GM18505 (cell line): Measurements from ENCODE around the gene AQP11.
A peak's percentile ranks its signal among the peaks of the same experiment; 100 is the strongest.
"Not testable (repeated sequence)": the region's sequence is repeated elsewhere in the genome, so short reads cannot be mapped to it uniquely, and the experiment has no call there.

ENCODE experiments used
- ATAC-seq: cut with Tn5 transposase; IDR thresholded peaks from one replicate; pipeline ENCODE4 v1.9.1; 2021; ENCODE audit not compliant: unreplicated experiment
- POLR2A ChIP-seq: IDR thresholded peaks from 4 replicates; pipeline ENCODE4 v1.6.1; 2011; ENCODE audit warnings: borderline replicate concordance; ENCODE audit not compliant: insufficient read depth, insufficient read length; ENCODE audit errors: extremely low read depth

Gene AQP11

DNA sequence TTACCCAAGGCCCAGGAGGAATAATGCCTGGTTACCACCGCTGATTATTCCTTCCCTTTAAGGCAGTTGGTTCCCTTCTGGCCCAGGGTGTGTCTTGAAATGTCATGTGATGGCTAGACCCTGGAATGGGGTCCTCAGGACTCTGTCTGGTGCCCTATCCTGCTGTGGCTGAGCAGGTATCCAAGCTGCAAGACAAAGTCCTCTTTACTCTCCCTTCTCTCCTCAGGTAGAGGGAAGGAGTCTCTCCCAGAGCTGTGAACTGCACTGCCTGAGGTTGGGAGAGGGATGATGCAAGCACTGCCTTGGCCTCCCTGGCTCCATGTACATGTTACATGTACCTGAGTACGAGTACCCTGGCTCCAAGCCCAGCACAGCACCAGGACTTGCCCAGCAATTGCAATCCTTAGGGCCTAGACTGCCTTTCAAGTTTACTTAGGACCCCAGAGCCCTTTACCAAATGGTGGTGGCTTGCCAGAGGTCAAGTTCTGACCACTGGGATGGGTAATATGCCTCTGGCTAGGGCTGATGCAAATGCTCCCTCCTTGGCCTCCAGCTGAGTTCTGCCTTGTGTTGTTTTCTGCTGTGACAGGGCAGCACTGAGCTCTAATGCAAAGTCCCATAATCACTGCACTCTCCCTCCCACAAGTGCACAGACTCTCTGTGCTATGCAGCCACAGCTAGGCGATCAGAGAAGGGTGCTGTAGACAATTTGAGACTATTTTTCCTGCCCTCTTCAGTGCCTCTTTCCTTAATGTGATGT lies 20.7 kb upstream of the AQP11 start:
- no peak for TF ChIP-seq POLR2A
- no peak for ATAC-seq

DNA sequence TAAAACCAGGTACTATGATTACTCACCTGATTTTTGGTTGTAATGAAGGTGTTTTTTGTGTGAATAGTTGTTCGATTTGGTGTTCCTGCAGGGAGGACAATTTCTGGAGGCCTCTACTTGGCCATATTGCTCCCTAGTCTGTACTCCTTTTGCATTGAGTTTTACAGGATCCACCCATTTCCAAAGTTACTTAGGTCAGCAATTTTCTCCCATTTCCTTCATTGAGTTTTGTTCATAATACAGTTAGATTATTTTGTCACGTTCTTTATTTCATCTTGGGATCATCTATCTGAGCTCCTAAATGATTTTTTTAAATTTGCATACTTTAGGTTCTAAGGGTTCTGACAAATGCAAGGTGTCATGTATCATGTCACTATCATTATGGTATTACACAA lies 20.1 kb upstream of the AQP11 start:
- no peak for TF ChIP-seq POLR2A
- no peak for ATAC-seq

DNA sequence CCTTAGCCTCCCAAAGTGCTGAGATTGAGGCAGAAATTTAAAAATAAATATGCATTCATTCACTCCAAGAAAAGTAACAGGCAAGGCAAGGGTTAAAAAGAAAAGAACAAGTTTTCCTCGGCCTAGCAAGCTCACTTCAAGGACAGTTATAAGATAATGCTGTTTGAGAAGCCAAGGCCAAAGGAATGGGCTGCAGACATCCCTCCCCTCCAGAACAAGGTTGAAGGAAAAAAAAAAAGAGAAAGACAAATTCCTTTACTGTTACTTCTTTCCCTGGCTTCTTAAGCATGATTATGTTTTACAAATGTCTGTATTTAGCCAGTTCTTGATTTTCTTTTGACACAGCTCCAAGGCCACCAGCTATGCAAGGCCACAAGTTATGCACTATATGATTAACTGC lies 18.9 kb upstream of the AQP11 start:
- ATAC-seq = not testable (repeated sequence)

DNA sequence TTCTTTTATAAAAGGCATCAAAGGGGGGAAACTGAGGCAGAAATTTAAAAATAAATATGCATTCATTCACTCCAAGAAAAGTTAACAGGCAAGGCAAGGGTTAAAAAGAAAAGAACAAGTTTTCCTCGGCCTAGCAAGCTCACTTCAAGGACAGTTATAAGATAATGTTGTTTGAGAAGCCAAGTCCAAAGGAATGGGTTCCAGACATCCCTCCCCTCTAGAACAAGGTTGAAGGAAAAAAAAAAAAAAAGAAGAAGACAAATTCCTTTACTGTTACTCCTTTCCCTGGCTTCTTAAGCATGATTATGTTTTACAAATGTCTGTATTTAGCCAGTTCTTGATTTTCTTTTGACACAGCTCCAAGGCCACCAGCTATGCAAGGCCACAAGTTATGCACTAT lies 14.3 kb upstream of the AQP11 start:
- ATAC-seq = not testable (repeated sequence)

DNA sequence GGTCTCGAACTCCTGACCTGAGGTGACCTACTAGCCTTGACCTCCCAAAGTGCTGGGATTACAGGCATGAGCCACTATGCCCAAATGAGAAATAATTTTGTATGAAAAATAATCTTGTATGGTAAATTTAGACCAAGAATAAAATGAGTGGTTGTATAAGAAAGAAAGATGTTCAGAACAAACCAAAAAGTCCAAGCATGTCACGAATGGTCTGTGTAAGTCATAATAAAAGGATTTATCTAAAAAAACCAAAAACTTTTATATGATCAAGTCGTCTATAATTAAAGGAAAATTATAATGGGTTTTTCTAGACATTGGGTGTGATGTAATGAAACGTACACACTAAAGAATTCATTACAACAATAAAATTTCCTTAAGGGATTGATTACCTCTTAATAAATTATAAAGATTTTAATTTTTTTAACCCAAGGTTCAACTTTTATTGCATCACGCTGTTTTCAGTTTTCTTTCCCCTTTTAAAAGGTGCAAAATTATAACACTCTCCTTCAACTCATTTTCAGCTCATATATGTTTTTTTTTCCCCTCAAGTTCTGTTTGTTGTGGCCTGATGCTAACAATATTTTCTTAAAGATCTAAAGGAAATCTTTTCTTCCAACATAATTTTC lies 8.9 kb upstream of the AQP11 start:
- no peak for TF ChIP-seq POLR2A
- ATAC-seq = no peak

DNA sequence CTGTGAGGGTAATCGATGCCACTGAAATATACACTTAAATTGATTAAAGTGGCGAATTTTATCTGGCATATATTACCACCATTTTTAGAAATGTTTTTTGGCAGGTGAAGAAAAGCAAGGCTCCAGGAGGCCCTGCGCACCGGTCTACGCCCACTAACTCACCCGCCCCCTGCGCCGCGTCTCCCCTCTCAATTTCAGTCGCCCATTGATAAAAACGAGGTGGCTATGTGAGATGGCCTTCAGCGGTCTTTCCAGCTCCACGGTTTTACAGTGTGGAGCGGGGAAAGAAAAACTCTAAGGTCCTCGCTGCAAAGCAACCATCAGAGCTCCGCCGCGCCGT lies 602 bp upstream of the AQP11 start:
- TF ChIP-seq POLR2A = no peak
- peak; percentile 21 for ATAC-seq

DNA sequence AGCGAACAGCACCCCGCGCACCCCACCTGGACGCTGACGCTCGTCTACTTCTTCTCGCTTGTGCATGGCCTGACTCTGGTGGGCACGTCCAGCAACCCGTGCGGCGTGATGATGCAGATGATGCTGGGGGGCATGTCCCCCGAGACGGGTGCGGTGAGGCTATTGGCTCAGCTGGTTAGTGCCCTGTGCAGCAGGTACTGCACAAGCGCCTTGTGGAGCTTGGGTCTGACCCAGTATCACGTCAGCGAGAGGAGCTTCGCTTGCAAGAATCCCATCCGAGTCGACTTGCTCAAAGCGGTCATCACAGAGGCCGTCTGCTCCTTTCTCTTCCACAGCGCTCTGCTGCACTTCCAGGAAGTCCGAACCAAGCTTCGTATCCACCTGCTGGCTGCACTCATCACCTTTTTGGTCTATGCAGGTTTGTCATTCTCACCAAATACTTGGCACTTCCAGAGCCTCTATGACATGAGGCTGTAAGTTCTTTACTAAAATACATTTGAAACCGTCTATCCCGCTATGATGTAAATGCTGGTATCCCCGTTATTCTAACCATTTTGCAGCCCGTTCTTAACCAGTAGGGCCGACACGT lies 535 bp downstream of the AQP11 start:
- peak; percentile 12 for ATAC-seq
- no peak for TF ChIP-seq POLR2A

DNA sequence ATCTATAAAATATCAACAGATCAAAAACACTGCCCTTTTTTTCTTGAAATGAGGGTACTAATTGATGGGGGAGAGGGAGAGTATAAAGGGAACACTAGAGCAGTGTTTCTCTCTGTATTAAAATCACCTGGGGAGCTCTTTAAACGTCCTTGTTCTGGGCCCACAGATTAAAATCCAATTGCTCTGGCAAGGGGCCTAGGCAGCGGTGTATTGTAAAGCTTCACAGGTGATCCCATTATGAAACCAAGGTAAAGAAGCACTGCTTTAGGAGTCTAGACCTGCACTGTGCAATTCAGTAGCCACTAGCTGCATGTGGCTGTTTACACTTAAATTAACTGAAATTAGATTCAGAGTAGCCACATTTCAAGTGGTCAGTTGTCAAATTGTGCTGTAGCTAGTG lies 3.0 kb downstream of the AQP11 start:
- ATAC-seq = no peak
- no peak for TF ChIP-seq POLR2A

DNA sequence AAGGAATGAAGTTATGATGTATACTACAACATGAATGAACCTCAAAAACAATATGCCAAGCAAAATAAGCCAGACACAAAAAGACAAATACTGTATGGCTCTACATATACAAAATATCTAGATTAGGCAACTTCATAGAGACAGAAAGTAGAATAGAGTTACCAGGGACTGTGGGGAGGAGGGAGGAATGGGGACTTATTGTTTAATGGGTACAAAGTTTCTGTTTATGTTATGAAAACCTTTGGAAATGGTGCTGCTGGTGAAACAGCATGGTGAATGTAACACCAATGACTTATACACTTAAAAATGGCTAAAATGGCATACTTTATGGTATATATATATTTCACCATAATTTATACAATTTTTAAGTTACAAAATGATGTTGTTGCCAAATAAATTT lies 4.1 kb downstream of the AQP11 start:
- ATAC-seq = no peak
- no peak for TF ChIP-seq POLR2A

DNA sequence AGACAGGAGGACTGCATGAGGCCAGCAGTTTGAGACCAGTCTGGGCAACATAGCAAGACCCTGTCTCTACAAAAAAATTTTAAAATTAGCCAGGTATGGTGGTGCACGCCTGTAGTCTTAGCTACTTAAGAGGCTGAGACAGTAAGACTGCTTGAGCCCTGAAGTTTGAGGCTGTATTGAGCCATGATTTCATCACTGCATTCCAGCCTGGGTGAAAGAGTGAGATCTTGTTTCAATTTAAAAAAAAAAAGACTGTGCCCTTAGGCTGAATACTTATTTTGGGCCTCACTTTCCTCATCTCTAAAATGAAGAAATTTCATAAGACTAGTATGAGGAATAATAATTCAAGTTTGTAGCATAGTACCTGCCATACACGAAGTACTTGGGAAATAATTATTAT lies 6.9 kb downstream of the AQP11 start:
- TF ChIP-seq POLR2A = no peak
- no peak for ATAC-seq

DNA sequence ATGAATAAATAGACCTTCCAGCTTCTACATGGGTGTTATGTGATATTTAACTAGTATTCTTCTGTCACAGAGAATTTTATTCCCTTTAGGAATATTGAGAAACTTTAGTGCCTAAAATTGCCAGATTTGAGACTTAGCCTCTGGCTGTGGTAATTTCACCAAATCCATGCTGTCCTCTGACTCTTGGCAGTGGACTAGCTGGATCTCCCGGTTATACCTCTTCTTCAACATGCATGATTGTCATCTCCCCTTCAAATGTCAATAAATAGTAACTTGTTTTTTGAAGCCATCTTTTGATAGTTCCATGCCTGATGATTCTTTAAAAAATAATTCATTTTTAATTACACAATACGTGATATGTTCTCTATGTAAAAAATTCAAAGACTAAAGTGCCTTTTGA lies 8.4 kb downstream of the AQP11 start:
- ATAC-seq = no peak
- TF ChIP-seq POLR2A = no peak

DNA sequence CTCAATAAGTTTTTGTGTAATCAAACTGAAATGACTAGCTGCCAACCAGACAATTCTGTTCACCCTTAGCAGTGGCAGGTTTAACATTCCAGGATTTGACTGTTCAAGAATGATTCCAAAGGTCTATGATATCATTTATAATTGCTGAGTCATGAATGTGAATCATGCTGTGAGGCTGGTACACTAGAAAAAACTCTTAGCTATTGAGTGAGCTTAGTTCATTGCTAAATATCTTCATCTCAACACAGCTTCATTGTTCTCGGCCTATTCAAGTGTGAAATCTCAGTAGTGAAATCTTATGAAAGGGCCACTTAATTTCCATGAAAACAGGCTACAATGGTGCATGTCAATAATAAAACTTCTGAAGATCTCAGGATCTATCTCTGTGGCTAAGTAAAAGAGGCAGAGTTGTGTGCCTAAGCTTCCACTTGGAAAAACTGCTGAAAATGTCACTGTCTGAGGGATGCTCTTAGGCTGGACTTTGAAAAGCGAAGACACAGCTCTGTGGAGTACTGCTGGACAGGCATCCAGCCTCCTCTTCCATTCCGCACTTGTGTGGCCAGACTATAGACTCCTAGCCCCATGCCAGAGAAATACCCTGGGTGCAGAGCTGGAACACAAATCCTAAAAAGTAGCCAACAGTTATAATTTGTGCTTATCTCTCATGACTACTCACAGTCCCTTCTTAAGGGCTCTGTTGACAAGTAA lies 12.8 kb downstream of the AQP11 start:
- ATAC-seq = no peak

DNA sequence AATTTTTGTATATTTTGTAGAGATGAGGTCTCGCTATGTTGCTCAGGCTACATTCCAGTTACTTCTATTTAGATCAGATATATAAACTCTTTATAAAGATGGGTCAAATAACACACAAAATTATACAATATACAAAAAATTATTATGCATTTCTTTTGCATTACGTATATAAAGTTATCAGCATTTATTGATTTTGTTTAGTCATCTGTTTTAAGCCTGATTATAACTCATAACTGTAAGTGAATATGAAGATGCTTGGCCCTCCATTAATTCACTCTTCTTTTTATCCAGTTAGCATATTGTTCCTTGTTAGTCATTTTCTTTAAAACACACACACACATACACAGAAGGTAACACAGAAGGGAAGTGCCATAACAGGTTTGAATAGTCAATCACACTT lies 14.5 kb downstream of the AQP11 start:
- ATAC-seq = no peak

More for the DNA sequence above, 12.8 kb downstream of the AQP11 start:
- TF ChIP-seq POLR2A = no peak

DNA sequence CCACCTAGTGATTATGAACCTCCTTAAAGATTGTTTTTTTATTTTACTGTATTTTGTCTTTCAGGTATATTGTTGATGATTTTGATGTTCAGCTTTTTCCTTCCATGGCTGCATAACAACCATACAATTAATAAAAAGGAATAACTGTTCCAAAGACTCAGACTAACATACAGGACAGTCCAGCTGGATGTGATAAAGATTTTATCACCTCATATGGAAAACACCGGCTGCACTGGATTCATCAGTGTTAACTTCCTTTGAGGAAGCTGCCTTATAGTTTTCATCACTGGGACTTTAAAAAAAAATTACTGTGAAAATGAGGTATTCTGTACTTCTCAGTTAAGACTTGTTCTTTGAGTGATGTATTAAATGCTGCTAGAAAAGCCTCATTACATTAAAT lies 19.5 kb downstream of the AQP11 start:
- ATAC-seq = no peak
- TF ChIP-seq POLR2A = no peak

More for the DNA sequence above, 14.5 kb downstream of the AQP11 start:
- no peak for TF ChIP-seq POLR2A
